GM06990 (cell line): ENCODE results near the gene MMGT1.
A peak's percentile ranks its signal among the peaks of the same experiment; 100 is the strongest.
"Not testable (repeated sequence)": the region's sequence is repeated elsewhere in the genome, so short reads cannot be mapped to it uniquely, and the experiment has no call there.

Experiments
- DNase-seq: peaks from one replicate; pipeline ENCODE4 v3.0.0-alpha.2; 2011; ENCODE audit not compliant: insufficient read length; ENCODE audit errors: extremely low read depth
- H3K27me3 ChIP-seq: replicated peaks from 2 replicates; pipeline ENCODE4 v1.6.0; 2011; ENCODE audit warnings: low read length; ENCODE audit not compliant: control insufficient read depth, insufficient read depth
- H3K36me3 ChIP-seq: 2 replicates; pipeline ENCODE4 v1.5.1; 2011; ENCODE audit warnings: low read length; ENCODE audit not compliant: control insufficient read depth, insufficient read depth
- H3K4me3 ChIP-seq: replicated peaks from 2 replicates; pipeline ENCODE4 v1.5.1; 2011; ENCODE audit warnings: low read depth, mild to moderate bottlenecking, control low read depth, low read length
- CTCF ChIP-seq: IDR thresholded peaks from 2 replicates; pipeline ENCODE4 v1.5.1; 2011; ENCODE audit warnings: low read length, control low read depth, mild to moderate bottlenecking, inconsistent platforms; ENCODE audit not compliant: insufficient read depth, poor library complexity, severe bottlenecking

The MMGT1 gene

GRCh38 chrX:135927897-135928296 lies 45.9 kb downstream of the MMGT1 start:
- H3K36me3 ChIP-seq = no peaks in the 10 kb centered on the region
- no peak overlapping the region for H3K4me3 ChIP-seq
- H3K27me3 ChIP-seq = no peaks in the 10 kb centered on the region; the same call in 1 of the 2 replicates
- TF ChIP-seq CTCF = no peak
- no peak for DNase-seq

- no peak overlapping the region for H3K4me3 ChIP-seq
- peak; percentile 24 for TF ChIP-seq CTCF
- no peaks in the 10 kb centered on the region for H3K36me3 ChIP-seq
- no peaks in the 10 kb centered on the region; the same call in 1 of the 2 replicates for H3K27me3 ChIP-seq
- DNase-seq = no peak
These were observed 50.4 kb downstream of the MMGT1 start for GRCh38 chrX:135923353-135923752.

- H3K27me3 ChIP-seq, H3K36me3 ChIP-seq, DNase-seq, H3K4me3 ChIP-seq: not testable (repeated sequence)
These were observed 53.3 kb downstream of the MMGT1 start for GRCh38 chrX:135920516-135920915.

- Histone ChIP-seq H3K36me3 (no peaks in the 10 kb centered on the region), H3K27me3 (no peaks in the 10 kb centered on the region), H3K4me3 (no peak overlapping the region)
- no peak for TF ChIP-seq CTCF
- no peak for DNase-seq
These were observed 59.4 kb downstream of the MMGT1 start for GRCh38 chrX:135914404-135914803.
